Activated CD4-positive, CD25-positive, alpha-beta regulatory T cell treated with anti-CD3 and anti-CD28 coated beads, Interleukin-2, amount 50 U/mL, for 16 hours (primary cell): Measurements from ENCODE around the gene TMEM45A.

ENCODE experiments used
- DNase-seq: peaks from one replicate; pipeline ENCODE4 v3.0.0-alpha.2; 2020; ENCODE audit warnings: low read depth, low spot score

The TMEM45A gene

DNA sequence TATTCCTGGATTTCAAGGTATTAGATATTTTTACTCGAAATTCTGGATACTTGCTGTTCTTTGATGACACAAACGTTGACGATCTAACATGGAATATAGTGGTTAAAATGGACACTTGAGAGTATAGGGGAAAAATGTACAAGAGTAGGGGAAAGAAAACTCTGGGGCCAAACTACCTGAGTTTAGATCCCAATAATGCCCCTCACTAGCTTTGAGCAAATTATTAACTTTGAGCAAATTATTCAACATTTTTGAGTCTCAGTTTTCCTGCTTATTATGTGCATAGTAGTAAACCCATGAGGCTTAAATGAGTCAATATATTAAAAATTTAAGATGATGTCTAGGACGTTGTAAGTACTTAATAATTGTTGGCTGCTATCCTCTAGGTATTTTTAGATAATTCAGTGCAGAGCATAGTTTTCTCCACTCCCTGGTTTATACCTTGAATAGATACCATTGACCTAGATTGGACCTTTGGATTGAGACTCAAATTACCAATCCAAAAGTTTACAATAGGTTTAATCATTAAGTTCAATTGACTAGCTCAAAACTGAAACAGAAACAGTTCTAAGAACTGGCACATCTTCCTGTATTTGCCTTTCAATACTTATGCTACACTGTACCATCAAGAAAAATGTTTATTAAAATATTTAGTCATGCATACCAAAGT lies 121.4 kb downstream of the TMEM45A start:
- DNase-seq: no peak

DNA sequence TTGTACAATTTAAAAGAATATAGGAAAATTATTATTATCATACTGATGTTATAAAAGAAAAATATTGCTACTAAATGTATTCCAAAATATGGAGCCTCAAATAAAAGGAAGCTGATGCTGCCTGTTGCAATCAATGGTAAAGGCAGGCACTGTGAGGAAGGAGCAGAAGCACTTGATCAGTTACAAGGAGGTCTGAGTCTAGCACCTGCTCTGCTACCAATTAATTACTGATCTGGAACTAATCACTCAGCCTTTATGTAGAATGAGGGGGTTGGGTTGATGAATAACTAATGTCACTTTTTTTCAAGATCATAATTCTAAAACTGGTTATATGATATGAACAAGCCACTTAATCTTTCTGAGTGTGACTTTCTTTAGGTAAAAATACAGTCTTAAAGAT lies 122.5 kb downstream of the TMEM45A start:
- DNase-seq: no peak

DNA sequence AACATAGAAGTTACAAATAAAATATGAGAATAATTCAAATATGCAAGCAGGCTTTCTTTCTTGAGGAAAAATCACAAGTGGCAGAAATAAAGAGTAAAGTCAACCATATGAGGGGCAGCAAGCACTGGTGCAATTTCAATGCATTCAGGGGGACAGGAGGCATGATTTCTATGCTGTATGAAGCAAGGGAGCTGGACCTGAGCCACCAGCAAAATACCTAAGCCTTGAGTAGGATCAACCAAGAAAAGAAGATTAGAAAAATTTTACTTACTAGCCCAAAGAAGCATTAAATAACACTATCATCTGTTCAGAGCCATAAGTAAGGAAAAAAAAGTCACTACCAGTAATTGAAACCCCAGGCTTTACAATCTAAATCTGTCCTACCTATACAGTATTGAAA lies 123.3 kb downstream of the TMEM45A start:
- DNase-seq: no peak

DNA sequence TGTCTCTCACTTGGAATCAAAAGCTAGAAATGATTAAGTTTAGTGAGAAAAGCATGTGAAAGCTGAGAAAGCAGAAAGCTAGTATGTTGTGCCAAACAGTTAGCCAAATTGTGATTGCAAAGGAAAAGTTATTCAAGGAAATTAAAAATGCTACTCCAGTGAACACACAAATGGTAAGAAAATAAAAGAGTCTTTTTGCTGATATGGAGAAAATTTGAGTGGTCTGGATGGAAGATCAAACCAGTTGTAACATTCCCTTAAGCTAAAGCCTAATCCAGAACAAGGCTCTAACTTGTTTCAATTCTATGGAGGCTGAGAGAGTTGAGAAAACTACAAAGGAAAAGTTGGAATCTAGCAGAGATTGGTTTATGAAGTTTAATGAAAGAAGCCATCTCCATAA lies 128.8 kb downstream of the TMEM45A start:
- DNase-seq: no peak
